ENCODE measurements around the gene BMS1. TPM values are rescaled to one million over a fixed set of nuclear protein-coding genes. Genes with fewer than 3 reads are reported as not detected.

BMS1 gene
- total RNA-seq, 1 donor from 2014 or later, result 27.7 TPM

- TF ChIP-seq CTCF (conservative IDR thresholded peaks at IDR 0.05), result no peak
- no peak for DNase-seq (ENCODE audit: low read depth, low spot score)
- Mint-ChIP-seq H3K4me1 (peaks cover 9% of the 10 kb centered on the region), H3K9me3 (no peaks in the 10 kb centered on the region), H3K4me3 (no peak overlapping the region), H3K27me3 (ENCODE audit: low read depth) (no peaks in the 10 kb centered on the region), H3K36me3 (ENCODE audit: low read depth) (no peaks in the 10 kb centered on the region), H3K27ac (ENCODE audit: unreplicated experiment) (no peak overlapping the region)
These were observed 93.3 kb downstream of the BMS1 start for GRCh38 chr10:42875798-42876341.

- DNase-seq (ENCODE audit: low read depth, low spot score), result no peak
- Mint-ChIP-seq H3K36me3 (ENCODE audit: low read depth) (no peaks in the 10 kb centered on the region), H3K9me3 (peaks cover 3% of the 10 kb centered on the region), H3K4me3 (no peak overlapping the region), H3K4me1 (peaks cover 9% of the 10 kb centered on the region), H3K27me3 (ENCODE audit: low read depth) (no peaks in the 10 kb centered on the region), H3K27ac (ENCODE audit: unreplicated experiment) (no peak overlapping the region)
- TF ChIP-seq CTCF (conservative IDR thresholded peaks at IDR 0.05), result no peak
These were observed 93.9 kb downstream of the BMS1 start for GRCh38 chr10:42876476-42876875.

GRCh38 chr10:42876945-42877344, 94.3 kb downstream of the BMS1 start:
- TF ChIP-seq CTCF (conservative IDR thresholded peaks at IDR 0.05), result no peak
- no peaks in the 10 kb centered on the region for H3K27me3 Mint-ChIP-seq (ENCODE audit: low read depth)

GRCh38 chr10:42877496-42878030, 95.0 kb downstream of the BMS1 start:
- Mint-ChIP-seq H3K27ac (ENCODE audit: unreplicated experiment) (no peak overlapping the region), H3K36me3 (ENCODE audit: low read depth) (peaks cover 3% of the 10 kb centered on the region)
- DNase-seq (ENCODE audit: low read depth, low spot score), result no peak

More at GRCh38 chr10:42876945-42877344, 94.3 kb downstream of the BMS1 start:
- peaks cover 4% of the 10 kb centered on the region for H3K9me3 Mint-ChIP-seq
- no peak for DNase-seq (ENCODE audit: low read depth, low spot score)
- no peak overlapping the region for H3K4me3 Mint-ChIP-seq
- H3K4me1 Mint-ChIP-seq, result peaks cover 9% of the 10 kb centered on the region
- no peak overlapping the region for H3K27ac Mint-ChIP-seq (ENCODE audit: unreplicated experiment)
- no peaks in the 10 kb centered on the region for H3K36me3 Mint-ChIP-seq (ENCODE audit: low read depth)

GRCh38 chr10:42878134-42878820, 95.7 kb downstream of the BMS1 start:
- no peak for TF ChIP-seq CTCF (conservative IDR thresholded peaks at IDR 0.05)
- no peaks in the 10 kb centered on the region for H3K27me3 Mint-ChIP-seq (ENCODE audit: low read depth)
- no peak for DNase-seq (ENCODE audit: low read depth, low spot score)
- H3K4me1 Mint-ChIP-seq, result peaks cover 9% of the 10 kb centered on the region
- no peak overlapping the region for H3K27ac Mint-ChIP-seq (ENCODE audit: unreplicated experiment)
- H3K9me3 Mint-ChIP-seq, result peaks cover 16% of the 10 kb centered on the region
- no peak overlapping the region for H3K4me3 Mint-ChIP-seq
- H3K36me3 Mint-ChIP-seq (ENCODE audit: low read depth), result peaks cover 3% of the 10 kb centered on the region

More at GRCh38 chr10:42877496-42878030, 95.0 kb downstream of the BMS1 start:
- H3K27me3 Mint-ChIP-seq (ENCODE audit: low read depth), result no peaks in the 10 kb centered on the region
- peaks cover 9% of the 10 kb centered on the region for H3K4me1 Mint-ChIP-seq
- no peak overlapping the region for H3K4me3 Mint-ChIP-seq
- no peak for TF ChIP-seq CTCF (conservative IDR thresholded peaks at IDR 0.05)
- peaks cover 9% of the 10 kb centered on the region for H3K9me3 Mint-ChIP-seq
